ENCODE measurements around the gene TTLL10.

- TF ChIP-seq POLR2AphosphoS5 (IDR thresholded peaks at IDR 0.05), result no peak
- TF ChIP-seq, protein P1, sequence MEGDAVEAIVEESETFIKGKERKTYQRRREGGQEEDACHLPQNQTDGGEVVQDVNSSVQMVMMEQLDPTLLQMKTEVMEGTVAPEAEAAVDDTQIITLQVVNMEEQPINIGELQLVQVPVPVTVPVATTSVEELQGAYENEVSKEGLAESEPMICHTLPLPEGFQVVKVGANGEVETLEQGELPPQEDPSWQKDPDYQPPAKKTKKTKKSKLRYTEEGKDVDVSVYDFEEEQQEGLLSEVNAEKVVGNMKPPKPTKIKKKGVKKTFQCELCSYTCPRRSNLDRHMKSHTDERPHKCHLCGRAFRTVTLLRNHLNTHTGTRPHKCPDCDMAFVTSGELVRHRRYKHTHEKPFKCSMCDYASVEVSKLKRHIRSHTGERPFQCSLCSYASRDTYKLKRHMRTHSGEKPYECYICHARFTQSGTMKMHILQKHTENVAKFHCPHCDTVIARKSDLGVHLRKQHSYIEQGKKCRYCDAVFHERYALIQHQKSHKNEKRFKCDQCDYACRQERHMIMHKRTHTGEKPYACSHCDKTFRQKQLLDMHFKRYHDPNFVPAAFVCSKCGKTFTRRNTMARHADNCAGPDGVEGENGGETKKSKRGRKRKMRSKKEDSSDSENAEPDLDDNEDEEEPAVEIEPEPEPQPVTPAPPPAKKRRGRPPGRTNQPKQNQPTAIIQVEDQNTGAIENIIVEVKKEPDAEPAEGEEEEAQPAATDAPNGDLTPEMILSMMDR (IDR thresholded peaks at IDR 0.05), result no peak
Measured at GRCh38 chr1:1148061-1148460, 25.6 kb upstream of the TTLL10 start.

Data from transverse colon (tissue), 4 donors.